ENCODE data around the gene ROMO1.

ROMO1 gene

DNA sequence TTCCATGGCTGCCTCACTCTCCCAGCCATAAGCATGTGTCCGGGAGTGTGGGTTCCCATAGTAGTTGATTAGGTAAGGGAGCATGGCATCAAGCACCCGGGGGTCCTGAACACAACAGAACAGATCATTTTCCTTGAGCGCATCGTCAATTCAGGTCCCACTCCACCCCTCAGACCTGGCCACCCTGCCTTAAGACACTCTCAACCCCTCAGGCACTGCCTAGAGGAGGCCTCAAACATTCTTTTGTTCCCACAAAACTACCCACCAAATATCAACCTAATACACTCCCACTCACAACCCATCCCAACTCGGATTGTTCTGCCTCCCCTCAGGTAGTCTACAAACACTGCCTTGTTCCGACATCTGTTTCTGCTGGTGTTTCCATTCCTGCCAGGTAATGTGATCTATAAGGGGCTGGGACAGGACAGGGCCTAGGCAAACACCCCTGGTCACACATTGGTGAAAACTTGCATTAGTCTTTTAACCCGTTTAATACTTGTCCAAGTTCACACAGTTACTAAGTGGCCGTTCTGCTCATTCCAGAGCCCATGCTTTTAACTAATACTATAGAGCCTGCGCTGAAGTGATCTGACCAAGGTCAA, 1.4 kb upstream of the ROMO1 start:
- Histone ChIP-seq H3K27ac (peak overlapping the region; percentile 85), H3K4me3 (ENCODE audit: low read depth in 1 of 2, low read length in 1 of 2) (peak overlapping the region; percentile 75 to 87), H3K4me1 (ENCODE audit: control insufficient read depth in 1 of 2, insufficient read depth in 1 of 2, low read depth in 1 of 2, low read length in 1 of 2) (peaks cover 19 to 24% of the 10 kb centered on the region in 2 experiments), H3K27me3 (no peaks in the 10 kb centered on the region), H3K36me3 (peaks cover 49% of the 10 kb centered on the region), H3K9me3 (no peaks in the 10 kb centered on the region)
- TF ChIP-seq, protein P1, sequence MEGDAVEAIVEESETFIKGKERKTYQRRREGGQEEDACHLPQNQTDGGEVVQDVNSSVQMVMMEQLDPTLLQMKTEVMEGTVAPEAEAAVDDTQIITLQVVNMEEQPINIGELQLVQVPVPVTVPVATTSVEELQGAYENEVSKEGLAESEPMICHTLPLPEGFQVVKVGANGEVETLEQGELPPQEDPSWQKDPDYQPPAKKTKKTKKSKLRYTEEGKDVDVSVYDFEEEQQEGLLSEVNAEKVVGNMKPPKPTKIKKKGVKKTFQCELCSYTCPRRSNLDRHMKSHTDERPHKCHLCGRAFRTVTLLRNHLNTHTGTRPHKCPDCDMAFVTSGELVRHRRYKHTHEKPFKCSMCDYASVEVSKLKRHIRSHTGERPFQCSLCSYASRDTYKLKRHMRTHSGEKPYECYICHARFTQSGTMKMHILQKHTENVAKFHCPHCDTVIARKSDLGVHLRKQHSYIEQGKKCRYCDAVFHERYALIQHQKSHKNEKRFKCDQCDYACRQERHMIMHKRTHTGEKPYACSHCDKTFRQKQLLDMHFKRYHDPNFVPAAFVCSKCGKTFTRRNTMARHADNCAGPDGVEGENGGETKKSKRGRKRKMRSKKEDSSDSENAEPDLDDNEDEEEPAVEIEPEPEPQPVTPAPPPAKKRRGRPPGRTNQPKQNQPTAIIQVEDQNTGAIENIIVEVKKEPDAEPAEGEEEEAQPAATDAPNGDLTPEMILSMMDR (IDR thresholded peaks at IDR 0.05), result no peak

DNA sequence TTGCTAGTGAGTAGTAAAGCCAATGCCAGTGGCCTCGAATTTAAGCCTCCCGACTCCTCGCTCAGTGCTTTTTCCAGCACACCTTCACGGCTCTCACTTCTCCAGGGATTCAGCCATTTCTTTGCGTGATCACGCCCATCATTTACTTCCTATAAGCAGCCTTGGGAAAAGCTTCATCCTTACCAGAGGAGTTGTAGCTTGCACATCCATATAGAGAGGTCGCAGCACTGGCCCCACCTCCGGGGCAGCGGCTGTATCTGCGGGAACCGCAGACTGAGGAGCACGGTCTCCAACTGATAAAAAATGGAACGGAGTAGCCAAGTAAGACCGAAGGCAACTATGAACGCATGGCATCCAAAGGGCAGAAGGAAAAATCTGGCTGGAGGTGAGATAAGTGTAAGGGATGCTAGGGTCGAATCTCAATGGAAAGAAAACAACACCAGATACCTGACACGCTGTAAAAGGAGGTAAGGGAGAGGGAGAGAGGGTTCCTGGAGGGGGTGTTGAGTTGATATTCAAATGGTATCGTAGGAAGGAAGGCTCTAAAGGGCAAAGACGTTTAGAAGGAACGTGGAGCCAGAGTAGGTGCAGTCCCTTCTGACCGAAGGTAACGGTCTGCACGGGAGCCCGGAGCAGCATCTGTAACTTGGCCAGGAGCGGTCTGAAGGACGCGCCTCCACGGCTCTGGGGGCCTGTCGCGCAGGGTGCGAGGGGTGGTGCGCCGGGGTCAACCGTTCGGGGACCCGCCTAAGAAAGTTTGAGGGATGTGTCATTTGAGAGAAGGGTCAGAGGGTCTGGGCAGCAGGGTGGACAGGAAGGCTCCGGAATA, 693 bp upstream of the ROMO1 start:
- H3K36me3 ChIP-seq, result peaks cover 52% of the 10 kb centered on the region
- no peaks in the 10 kb centered on the region for H3K9me3 ChIP-seq
- H3K27me3 ChIP-seq, result no peaks in the 10 kb centered on the region
- TF ChIP-seq, protein P1 (IDR thresholded peaks at IDR 0.05), result no peak
- peak overlapping the region; percentile 85 for H3K27ac ChIP-seq
- peak overlapping the region; percentile 75 to 87 for H3K4me3 ChIP-seq (ENCODE audit: low read depth in 1 of 2, low read length in 1 of 2)
- peaks cover 19 to 24% of the 10 kb centered on the region in 2 experiments for H3K4me1 ChIP-seq (ENCODE audit: control insufficient read depth in 1 of 2, insufficient read depth in 1 of 2, low read depth in 1 of 2, low read length in 1 of 2)

DNA sequence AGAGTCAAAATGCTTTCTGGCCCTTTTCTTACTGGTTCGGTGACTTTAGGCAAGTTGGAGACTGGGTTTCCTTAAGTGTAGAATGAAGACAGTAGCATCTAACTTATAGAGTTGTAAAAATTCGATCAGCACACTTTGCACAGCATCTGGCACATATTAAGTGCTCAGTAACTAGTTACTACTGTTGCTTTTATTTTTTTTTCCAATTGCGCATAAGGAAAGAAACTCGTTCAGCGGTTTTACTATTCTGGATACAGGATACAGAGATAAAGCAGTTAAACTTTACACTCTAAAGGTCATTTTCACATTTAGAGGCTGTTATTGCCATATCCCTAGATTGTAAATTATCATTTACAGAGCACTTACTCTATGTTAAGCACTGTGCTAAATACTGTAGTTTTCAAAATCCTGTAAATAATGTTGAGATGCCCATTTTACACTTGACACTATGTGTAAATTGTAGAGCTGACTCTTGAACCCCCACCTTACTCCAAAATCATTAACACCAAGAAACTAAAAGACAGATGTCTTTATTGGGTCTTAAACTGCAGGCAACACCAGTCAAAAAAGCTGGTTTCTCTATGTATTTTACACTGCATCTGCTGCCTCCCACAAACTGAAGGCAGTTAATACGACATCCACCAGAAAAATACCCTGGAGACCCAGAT, 886 bp downstream of the ROMO1 start:
- Histone ChIP-seq H3K36me3 (peaks cover 59% of the 10 kb centered on the region), H3K27ac (peak overlapping the region; percentile 85), H3K27me3 (no peaks in the 10 kb centered on the region), H3K4me1 (ENCODE audit: control insufficient read depth in 1 of 2, insufficient read depth in 1 of 2, low read depth in 1 of 2, low read length in 1 of 2) (peaks cover 19 to 24% of the 10 kb centered on the region in 2 experiments), H3K9me3 (no peaks in the 10 kb centered on the region), H3K4me3 (ENCODE audit: low read depth in 1 of 2, low read length in 1 of 2) (peak overlapping the region; percentile 75 to 87)
- TF ChIP-seq, protein P1 (IDR thresholded peaks at IDR 0.05), result no peak

DNA sequence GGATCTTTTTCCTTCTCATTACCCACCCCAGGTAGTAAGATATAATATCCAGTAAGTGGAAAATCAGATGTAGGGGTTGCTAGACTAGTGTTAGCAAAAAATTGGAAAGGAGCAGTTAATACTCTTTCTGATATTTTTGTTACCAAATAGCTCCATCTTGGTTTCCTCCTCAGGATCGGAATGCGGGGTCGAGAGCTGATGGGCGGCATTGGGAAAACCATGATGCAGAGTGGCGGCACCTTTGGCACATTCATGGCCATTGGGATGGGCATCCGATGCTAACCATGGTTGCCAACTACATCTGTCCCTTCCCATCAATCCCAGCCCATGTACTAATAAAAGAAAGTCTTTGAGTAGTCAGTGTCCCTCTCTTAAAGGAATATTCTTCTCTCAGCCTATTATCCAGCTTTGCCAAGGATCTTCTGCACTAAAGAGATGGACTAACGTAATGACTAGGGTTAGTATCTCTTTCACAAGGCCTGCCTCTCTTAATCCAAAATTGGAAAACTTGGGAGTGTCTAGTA, 1.5 kb downstream of the ROMO1 start:
- H3K4me1 ChIP-seq (ENCODE audit: control insufficient read depth in 1 of 2, insufficient read depth in 1 of 2, low read depth in 1 of 2, low read length in 1 of 2), result peaks cover 19 to 24% of the 10 kb centered on the region in 2 experiments
- H3K4me3 ChIP-seq (ENCODE audit: low read depth in 1 of 2, low read length in 1 of 2), result no peak overlapping the region
- TF ChIP-seq, protein P1 (IDR thresholded peaks at IDR 0.05), result no peak
- no peaks in the 10 kb centered on the region for H3K9me3 ChIP-seq
- no peaks in the 10 kb centered on the region for H3K27me3 ChIP-seq
- H3K27ac ChIP-seq, result peak overlapping the region; percentile 85
- peaks cover 62% of the 10 kb centered on the region for H3K36me3 ChIP-seq

DNA sequence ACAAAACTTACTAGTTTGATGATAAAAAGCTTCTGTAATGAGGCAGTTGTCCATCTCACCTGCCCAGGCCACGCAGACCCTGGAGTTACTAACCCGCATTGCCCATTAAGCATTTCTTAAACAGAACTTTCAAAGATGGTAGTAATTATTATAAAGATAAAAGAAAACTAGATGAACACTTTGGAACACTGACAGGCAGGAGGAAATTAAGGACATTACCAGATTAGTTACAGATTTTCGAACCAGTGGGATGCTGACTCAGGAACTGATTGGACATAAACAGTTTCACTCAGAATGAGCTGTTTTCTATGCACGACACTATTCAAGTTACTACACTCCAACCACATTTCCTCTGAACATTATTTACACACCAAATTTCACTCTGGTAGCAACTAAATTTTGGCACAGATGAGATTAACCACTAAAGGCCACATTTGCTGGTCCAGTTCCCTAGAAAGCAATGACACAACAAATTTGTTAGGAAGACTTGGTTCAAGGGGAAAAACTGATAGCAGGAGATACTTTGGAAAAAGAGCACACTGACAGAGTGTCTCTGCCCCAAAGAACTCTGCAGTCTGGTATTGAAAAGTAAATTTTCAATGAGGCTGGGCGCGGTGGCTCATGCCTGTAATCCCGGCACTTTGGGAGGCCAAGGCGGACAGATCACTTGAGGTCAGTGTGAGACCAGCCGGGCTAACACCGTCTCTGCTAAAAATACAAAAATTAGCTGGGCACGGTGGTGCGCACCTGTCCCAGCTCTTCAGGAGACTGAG, 3.0 kb downstream of the ROMO1 start:
- no peak overlapping the region for H3K4me3 ChIP-seq (ENCODE audit: low read depth in 1 of 2, low read length in 1 of 2)
- TF ChIP-seq, protein P1 (IDR thresholded peaks at IDR 0.05), result no peak
- H3K27me3 ChIP-seq, result no peaks in the 10 kb centered on the region
- peak overlapping the region; percentile 35 for H3K27ac ChIP-seq
- peaks cover 19 to 24% of the 10 kb centered on the region in 2 experiments for H3K4me1 ChIP-seq (ENCODE audit: control insufficient read depth in 1 of 2, insufficient read depth in 1 of 2, low read depth in 1 of 2, low read length in 1 of 2)
- peaks cover 69% of the 10 kb centered on the region for H3K36me3 ChIP-seq
- H3K9me3 ChIP-seq, result no peaks in the 10 kb centered on the region

All from neutrophil (primary cell).